Mononuclear cell (primary cell): Measurements from ENCODE around the gene PEBP1. TPM values are rescaled to one million over a fixed set of nuclear protein-coding genes. Genes with fewer than 3 reads are reported as not detected.

ENCODE experiments used
- H3K27me3 ChIP-seq: 2 replicates; pipeline ENCODE4 v1.6.0; 2011; ENCODE audit warnings: low read length, control low read depth; ENCODE audit not compliant: insufficient read depth
- H3K4me1 ChIP-seq: 2 replicates; pipeline ENCODE4 v1.5.1; 2011; ENCODE audit warnings: mild to moderate bottlenecking, low read length, control low read depth; ENCODE audit not compliant: insufficient read depth
- H3K4me3 ChIP-seq: 2 replicates; pipeline ENCODE4 v1.5.1; 2011; ENCODE audit warnings: mild to moderate bottlenecking, low read length, moderate library complexity
- H3K9me3 ChIP-seq: 2 replicates; pipeline ENCODE4 v1.5.1; 2011; ENCODE audit warnings: low read depth, mild to moderate bottlenecking, control low read depth, low read length
- total RNA-seq: library from RNA; depleted of rRNA; stranded (reverse); fragments of >200 nt; gene quantifications from one replicate; pipeline ENCODE4 v1.2.3, GENCODE V29; 2012

The PEBP1 gene
- 66.9 TPM for total RNA-seq

- Histone ChIP-seq H3K4me1 (peaks cover 24% of the 10 kb centered on the region), H3K9me3 (no peaks in the 10 kb centered on the region), H3K4me3 (peak within 1 kb of the TSS; percentile 68), H3K27me3 (no peaks in the 10 kb centered on the region)
These were observed at the start of gene PEBP1 for GRCh38 chr12:118135788-118136558. Gene PEBP1, plus strand, starts transcription at chr12:118136124. Its CDS starts 86 bp downstream, at chr12:118136210.

- no peak overlapping the region for H3K4me3 ChIP-seq
- no peaks in the 10 kb centered on the region for H3K4me1 ChIP-seq
- no peaks in the 10 kb centered on the region for H3K27me3 ChIP-seq
- H3K9me3 ChIP-seq = no peaks in the 10 kb centered on the region
These were observed 46.1 kb upstream of the PEBP1 start for GRCh38 chr12:118089782-118090181.

- H3K4me3 ChIP-seq = no peak overlapping the region
- no peaks in the 10 kb centered on the region for H3K9me3 ChIP-seq
- no peaks in the 10 kb centered on the region for H3K27me3 ChIP-seq
- no peaks in the 10 kb centered on the region for H3K4me1 ChIP-seq
These were observed 41.9 kb upstream of the PEBP1 start for GRCh38 chr12:118094039-118094438.

GRCh38 chr12:118098401-118098800 lies 37.5 kb upstream of the PEBP1 start:
- H3K27me3 ChIP-seq = peaks cover 3% of the 10 kb centered on the region

GRCh38 chr12:118098911-118099671 lies 36.8 kb upstream of the PEBP1 start:
- Histone ChIP-seq H3K27me3 (peaks cover 3% of the 10 kb centered on the region), H3K4me1 (peaks cover 13% of the 10 kb centered on the region), H3K4me3 (no peak overlapping the region), H3K9me3 (no peaks in the 10 kb centered on the region)

More at GRCh38 chr12:118098401-118098800, 37.5 kb upstream of the PEBP1 start:
- H3K4me1 ChIP-seq = peaks cover 7% of the 10 kb centered on the region
- no peak overlapping the region for H3K4me3 ChIP-seq
- H3K9me3 ChIP-seq = no peaks in the 10 kb centered on the region

- Histone ChIP-seq H3K9me3 (no peaks in the 10 kb centered on the region), H3K27me3 (peaks cover 3% of the 10 kb centered on the region), H3K4me3 (no peak overlapping the region), H3K4me1 (peaks cover 19% of the 10 kb centered on the region)
These were observed 34.9 kb upstream of the PEBP1 start for GRCh38 chr12:118101051-118101450.

- H3K27me3 ChIP-seq = peaks cover 3% of the 10 kb centered on the region
- H3K4me3 ChIP-seq = no peak overlapping the region
These were observed 33.9 kb upstream of the PEBP1 start for GRCh38 chr12:118102070-118102469.

GRCh38 chr12:118102609-118103008 lies 33.3 kb upstream of the PEBP1 start:
- Histone ChIP-seq H3K4me3 (no peak overlapping the region), H3K9me3 (no peaks in the 10 kb centered on the region), H3K27me3 (peaks cover 3% of the 10 kb centered on the region), H3K4me1 (peaks cover 19% of the 10 kb centered on the region)

More at GRCh38 chr12:118102070-118102469, 33.9 kb upstream of the PEBP1 start:
- H3K9me3 ChIP-seq = no peaks in the 10 kb centered on the region
- peaks cover 19% of the 10 kb centered on the region for H3K4me1 ChIP-seq

- Histone ChIP-seq H3K27me3 (peaks cover 3% of the 10 kb centered on the region), H3K9me3 (no peaks in the 10 kb centered on the region), H3K4me3 (peak overlapping the region; percentile 47), H3K4me1 (peaks cover 19% of the 10 kb centered on the region)
These were observed 32.7 kb upstream of the PEBP1 start for GRCh38 chr12:118103201-118103600.

- Histone ChIP-seq H3K27me3 (peaks cover 3% of the 10 kb centered on the region), H3K4me1 (peaks cover 19% of the 10 kb centered on the region), H3K9me3 (no peaks in the 10 kb centered on the region), H3K4me3 (peak within 1 kb of the TSS; percentile 47)
These were observed 32.1 kb upstream of the PEBP1 start, which contains the start of gene VSIG10 for GRCh38 chr12:118103601-118104382. Gene VSIG10, minus strand, starts transcription at chr12:118104011. Its CDS starts 340 bp downstream, at chr12:118103671.

GRCh38 chr12:118107011-118107410 lies 28.9 kb upstream of the PEBP1 start:
- H3K4me3 ChIP-seq = no peak overlapping the region
- peaks cover 3% of the 10 kb centered on the region for H3K27me3 ChIP-seq
- no peaks in the 10 kb centered on the region for H3K9me3 ChIP-seq
- peaks cover 19% of the 10 kb centered on the region for H3K4me1 ChIP-seq

GRCh38 chr12:118107694-118108093 lies 28.2 kb upstream of the PEBP1 start:
- Histone ChIP-seq H3K4me3 (no peak overlapping the region), H3K4me1 (peaks cover 19% of the 10 kb centered on the region), H3K9me3 (no peaks in the 10 kb centered on the region), H3K27me3 (no peaks in the 10 kb centered on the region)

- Histone ChIP-seq H3K4me3 (no peak overlapping the region), H3K9me3 (no peaks in the 10 kb centered on the region), H3K27me3 (no peaks in the 10 kb centered on the region), H3K4me1 (peaks cover 6% of the 10 kb centered on the region)
These were observed 26.8 kb upstream of the PEBP1 start for GRCh38 chr12:118109088-118109487.

- no peaks in the 10 kb centered on the region for H3K9me3 ChIP-seq
- no peaks in the 10 kb centered on the region for H3K4me1 ChIP-seq
- no peaks in the 10 kb centered on the region for H3K27me3 ChIP-seq
- no peak overlapping the region for H3K4me3 ChIP-seq
These were observed 16.5 kb upstream of the PEBP1 start for GRCh38 chr12:118119449-118119879.
